ENCODE data around the gene PRKG1. TPM values are rescaled to one million over a fixed set of nuclear protein-coding genes. Genes with fewer than 3 reads are reported as not detected.

The PRKG1 gene
- total and polyA plus RNA-seq, 2 of the 8 experiments (the other 6 are each of a cell fraction or from before 2014, with no cell fraction given) = 4.2 to 15.2 TPM

- Histone ChIP-seq H3K79me2 (ENCODE audit: control insufficient read depth in 1 of 2, insufficient read depth in 2 of 2, low read length in 2 of 2) (no peaks in the 10 kb centered on the region), H3K79me1 (ENCODE audit: low read depth, low read length) (no peaks in the 10 kb centered on the region), H3K27me3 (replicated peaks in 1 of 4; ENCODE audit: control insufficient read depth in 3 of 4, extremely low read depth in 1 of 4, insufficient read depth in 3 of 4, low read length in 3 of 4) (no peaks in the 10 kb centered on the region), H2AK5ac (ENCODE audit: low read depth, low read length) (no peak overlapping the region), H3K18ac (ENCODE audit: extremely low read depth, low read length) (no peak overlapping the region), H3K14ac (ENCODE audit: insufficient read length) (no peak overlapping the region), H2BK12ac (ENCODE audit: low read depth, low read length) (no peak overlapping the region), H3K9ac (replicated peaks in 1 of 4; ENCODE audit: extremely low read depth in 1 of 4, low read depth in 3 of 4, low read length in 3 of 4) (no peak overlapping the region), H3K4ac (replicated peaks; ENCODE audit: insufficient read length, low read depth, low read length) (no peak overlapping the region), H4K20me1 (replicated peaks in 1 of 2; ENCODE audit: control insufficient read depth in 1 of 2, insufficient read depth in 2 of 2, low read length in 2 of 2) (peaks cover 0 to 1% of the 10 kb centered on the region in 2 experiments), H2BK20ac (ENCODE audit: low read length) (no peak overlapping the region), H2AFZ (ENCODE audit: low read length) (no peak overlapping the region), H3K4me2 (ENCODE audit: insufficient read depth in 1 of 2, low read depth in 2 of 2, low read length in 2 of 2) (no peak overlapping the region), H4K8ac (ENCODE audit: extremely low read depth, insufficient read depth, low read length) (no peak overlapping the region; the same call in 1 of the 2 replicates), H3K27ac (ENCODE audit: low read depth, low read length) (no peak overlapping the region), H2BK5ac (ENCODE audit: low read depth, low read length) (no peak overlapping the region), H3K23ac (ENCODE audit: insufficient read length) (no peak overlapping the region), H2BK120ac (replicated peaks; ENCODE audit: low read depth, low read length) (no peak overlapping the region), H3K9me3 (ENCODE audit: insufficient read depth in 2 of 2, low read depth in 1 of 2, low read length in 1 of 2) (no peaks in the 10 kb centered on the region), H3K23me2 (ENCODE audit: low read depth, low read length) (no peaks in the 10 kb centered on the region), H4K5ac (ENCODE audit: insufficient read length, low read depth, low read length) (no peak overlapping the region), H3K36me3 (ENCODE audit: control insufficient read depth in 2 of 4, insufficient read depth in 4 of 4, low read length in 3 of 4) (no peaks in the 10 kb centered on the region), H2BK15ac (ENCODE audit: low read length) (no peak overlapping the region), H3K56ac (replicated peaks; ENCODE audit: insufficient read length, low read depth, low read length) (no peak overlapping the region), H4K91ac (replicated peaks; ENCODE audit: insufficient read length, low read length) (no peak overlapping the region), H3K4me1 (replicated peaks in 1 of 4; ENCODE audit: control insufficient read depth in 3 of 4, insufficient read depth in 4 of 4, low read length in 3 of 4) (no peaks in the 10 kb centered on the region), H3K4me3 (ENCODE audit: extremely low read depth in 1 of 4, insufficient read depth in 2 of 4, low read depth in 3 of 4, low read length in 4 of 4) (no peak overlapping the region)
- CTCF ChIA-PET (ENCODE audit: partially characterized antibody) = no interaction called here
- TF ChIP-seq GABPA (IDR thresholded peaks at IDR 0.05; ENCODE audit: borderline replicate concordance, insufficient read depth, low read length) = no peak
- TF ChIP-seq POLR2AphosphoS5 (IDR thresholded peaks at IDR 0.05; ENCODE audit: low read depth, low read length) = no peak
- DNase-seq (ENCODE audit: low read depth in 1 of 2, low spot score in 2 of 2) (no peak), FAIRE-seq (no peak)
- POLR2A ChIA-PET (ENCODE audit: partially characterized antibody) = no interaction called here
- WGBS, 2 experiments (ENCODE audit: extremely low coverage in 1 of 2, insufficient coverage in 1 of 2, insufficient read length in 1 of 2, insufficient replicate concordance in 2 of 2, low coverage in 1 of 2, low lambda C conversion rate in 2 of 2, missing lambda C conversion rate in 1 of 2) = 89% methylated on average over 4 of the region's 4 CpGs; no CpG with 5 or more reads in 1 of the 2 experiments
Measured at GRCh38 chr10:51416494-51416893, 342.2 kb downstream of the PRKG1 start.

All from H1 (cell line).